Neural progenitor cell (in vitro differentiated cells): ENCODE results near the gene COLEC12. TPM values are rescaled to one million over a fixed set of nuclear protein-coding genes. Genes with fewer than 3 reads are reported as not detected.

ENCODE experiments used
- DNase-seq: peaks from one replicate; pipeline ENCODE4 v3.0.0-alpha.2; 2016; ENCODE audit warnings: low spot score
- H2AFZ ChIP-seq: fragments of 200-600 bp; sonication (generic); replicated peaks from 2 replicates; pipeline ENCODE4 v1.6.1; 2016; ENCODE audit warnings: antibody characterized with exemption
- H3F3A ChIP-seq: fragments of 200-600 bp; sonication (generic); 2 replicates; pipeline ENCODE4 v1.6.1; 2016; ENCODE audit warnings: antibody characterized with exemption, low read depth
- H3K27ac ChIP-seq: fragments of 200-600 bp; sonication (generic); 2 replicates; pipeline ENCODE4 v1.5.1; 2016; ENCODE audit warnings: mild to moderate bottlenecking
- H3K27me3 ChIP-seq: fragments of 200-600 bp; sonication (generic); 2 replicates; pipeline ENCODE4 v1.6.1; 2016; ENCODE audit warnings: mild to moderate bottlenecking, moderate library complexity
- H3K36me3 ChIP-seq: fragments of 200-600 bp; sonication (generic); 2 replicates; pipeline ENCODE4 v1.5.1; 2016
- H3K4me1 ChIP-seq: fragments of 200-600 bp; sonication (generic); 2 replicates; pipeline ENCODE4 v1.6.1; 2016; ENCODE audit warnings: mixed run types
- H3K4me2 ChIP-seq: fragments of 200-600 bp; sonication (generic); 2 replicates; pipeline ENCODE4 v1.6.1; 2016
- H3K4me3 ChIP-seq: fragments of 200-600 bp; sonication (generic); 2 replicates; pipeline ENCODE4 v1.5.1; 2016
- H3K79me2 ChIP-seq: fragments of 200-600 bp; sonication (generic); 2 replicates; pipeline ENCODE4 v1.6.1; 2016; ENCODE audit warnings: low read depth
- H3K9ac ChIP-seq: fragments of 200-600 bp; sonication (generic); 2 replicates; pipeline ENCODE4 v1.6.1; 2016
- H3K9me3 ChIP-seq: fragments of 200-600 bp; sonication (generic); 2 replicates; pipeline ENCODE4 v1.5.1; 2016; ENCODE audit warnings: low read depth
- H4K20me1 ChIP-seq: fragments of 200-600 bp; sonication (generic); 2 replicates; pipeline ENCODE4 v1.6.1; 2016; ENCODE audit warnings: low read depth
- H3K27ac Mint-ChIP-seq: 3 replicates; pipeline ENCODE4 v1.8.0; 2021; ENCODE audit warnings: mixed read lengths
- H3K27me3 Mint-ChIP-seq: 2 replicates; pipeline ENCODE4 v1.8.0; 2022; ENCODE audit warnings: low read depth, mild to moderate bottlenecking, inconsistent platforms, moderate library complexity, mixed read lengths; ENCODE audit not compliant: insufficient read depth
- H3K36me3 Mint-ChIP-seq: 3 replicates; pipeline ENCODE4 v1.8.0; 2021; ENCODE audit warnings: mixed read lengths
- H3K4me1 Mint-ChIP-seq: 3 replicates; pipeline ENCODE4 v1.8.0; 2021; ENCODE audit warnings: mixed read lengths
- H3K4me3 Mint-ChIP-seq: 3 replicates; pipeline ENCODE4 v1.8.0; 2021; ENCODE audit warnings: mild to moderate bottlenecking, moderate library complexity, mixed read lengths
- H3K9me3 Mint-ChIP-seq: 3 replicates; pipeline ENCODE4 v1.8.0; 2020; ENCODE audit warnings: mixed read lengths
- CTCF ChIP-seq: fragments of 200-600 bp; sonication (generic); IDR thresholded peaks from 2 replicates; pipeline ENCODE4 v1.5.1; 2017; ENCODE audit warnings: antibody characterized with exemption, mild to moderate bottlenecking
- EZH2 ChIP-seq: fragments of 200-600 bp; sonication (generic); IDR thresholded peaks from 2 replicates; pipeline ENCODE4 v1.6.1; 2017; ENCODE audit warnings: antibody characterized with exemption, mild to moderate bottlenecking, moderate library complexity
- EZH2phosphoT487 ChIP-seq: fragments of 200-600 bp; sonication (generic); IDR thresholded peaks from 2 replicates; pipeline ENCODE4 v1.6.1; 2017; ENCODE audit warnings: antibody characterized with exemption
- total RNA-seq: library from RNA; depleted of rRNA; stranded (reverse); fragments of >200 nt; gene quantifications from 2 replicates; pipeline ENCODE4 v1.2.3, GENCODE V29; 2015; ENCODE audit warnings: low replicate concordance

Gene COLEC12
- total RNA-seq, 1 donor from 2014 or later, result 2.0 TPM

DNA sequence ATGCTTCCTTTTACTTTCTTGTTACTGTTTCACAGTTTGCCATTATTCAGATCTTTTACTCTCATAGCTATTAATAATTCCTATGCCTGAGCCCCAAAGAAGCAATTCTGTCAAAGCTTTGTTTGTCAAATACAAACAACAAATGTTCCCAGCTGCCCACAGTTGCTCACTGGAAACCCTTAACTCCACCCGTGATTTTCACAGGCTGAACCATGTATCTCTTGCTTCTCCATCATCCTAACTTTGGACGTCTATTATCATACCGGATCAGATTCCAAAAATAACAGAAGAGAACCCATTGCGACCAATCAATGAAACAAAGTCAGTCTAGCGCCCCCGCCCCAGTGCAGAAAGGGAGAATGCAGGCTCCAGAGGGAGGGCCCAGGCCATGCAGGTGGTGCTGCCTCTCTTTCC is 24.2 kb downstream of the COLEC12 start:
- Histone ChIP-seq H3K4me3 (no peak overlapping the region), H3K36me3 (no peaks in the 10 kb centered on the region), H3K27ac (no peak overlapping the region), H3K4me2 (peak overlapping the region; percentile 17), H2AFZ (no peak overlapping the region), H3K79me2 (no peaks in the 10 kb centered on the region), H3K9ac (no peak overlapping the region), H3K9me3 (no peaks in the 10 kb centered on the region), H3K4me1 (peaks cover 10% of the 10 kb centered on the region), H3K27me3 (no peaks in the 10 kb centered on the region), H3F3A (no peaks in the 10 kb centered on the region), H4K20me1 (no peaks in the 10 kb centered on the region)
- DNase-seq, result no peak
- Mint-ChIP-seq H3K4me3 (no peak overlapping the region), H3K4me1 (peaks cover 43% of the 10 kb centered on the region), H3K9me3 (no peaks in the 10 kb centered on the region), H3K36me3 (peaks cover 23% of the 10 kb centered on the region), H3K27me3 (peaks cover 11% of the 10 kb centered on the region), H3K27ac (no peak overlapping the region)
- TF ChIP-seq EZH2 (no peak), EZH2phosphoT487 (no peak), CTCF (peak; percentile 23)

- no peaks in the 10 kb centered on the region for H3F3A ChIP-seq
- H2AFZ ChIP-seq, result peak overlapping the region; percentile 1
- no peaks in the 10 kb centered on the region for H3K79me2 ChIP-seq
- TF ChIP-seq CTCF (no peak), EZH2phosphoT487 (no peak), EZH2 (no peak)
- no peak overlapping the region for H3K9ac ChIP-seq
- H3K27ac ChIP-seq, result no peak overlapping the region
- no peaks in the 10 kb centered on the region for H3K27me3 ChIP-seq
- no peak overlapping the region for H3K4me2 ChIP-seq
- H3K27me3 Mint-ChIP-seq, result peaks cover 9% of the 10 kb centered on the region
- no peaks in the 10 kb centered on the region for H4K20me1 ChIP-seq
- no peak overlapping the region for H3K27ac Mint-ChIP-seq
- H3K4me3 Mint-ChIP-seq, result no peak overlapping the region
- no peaks in the 10 kb centered on the region for H3K36me3 ChIP-seq
- peaks cover 38% of the 10 kb centered on the region for H3K4me1 Mint-ChIP-seq
- H3K36me3 Mint-ChIP-seq, result peaks cover 20% of the 10 kb centered on the region
- no peak for DNase-seq
- H3K4me3 ChIP-seq, result no peak overlapping the region
- H3K9me3 ChIP-seq, result no peaks in the 10 kb centered on the region
- H3K4me1 ChIP-seq, result peaks cover 10% of the 10 kb centered on the region
- no peaks in the 10 kb centered on the region for H3K9me3 Mint-ChIP-seq
Observed at GRCh38 chr18:475202-476031, 25.1 kb downstream of the COLEC12 start.

GRCh38 chr18:474416-474815 is 26.1 kb downstream of the COLEC12 start:
- no peak overlapping the region for H3K4me3 ChIP-seq
- Mint-ChIP-seq H3K27ac (no peak overlapping the region), H3K27me3 (peaks cover 9% of the 10 kb centered on the region), H3K36me3 (peaks cover 14% of the 10 kb centered on the region), H3K4me3 (no peak overlapping the region), H3K4me1 (peaks cover 35% of the 10 kb centered on the region), H3K9me3 (no peaks in the 10 kb centered on the region)
- H3F3A ChIP-seq, result no peaks in the 10 kb centered on the region
- H2AFZ ChIP-seq, result no peak overlapping the region
- H3K27me3 ChIP-seq, result no peaks in the 10 kb centered on the region
- no peak for DNase-seq
- H3K4me1 ChIP-seq, result peaks cover 10% of the 10 kb centered on the region
- H3K9me3 ChIP-seq, result no peaks in the 10 kb centered on the region
- no peaks in the 10 kb centered on the region for H4K20me1 ChIP-seq
- no peaks in the 10 kb centered on the region for H3K79me2 ChIP-seq
- TF ChIP-seq EZH2phosphoT487 (no peak), EZH2 (no peak), CTCF (no peak)
- H3K27ac ChIP-seq, result no peak overlapping the region
- H3K9ac ChIP-seq, result no peak overlapping the region
- H3K4me2 ChIP-seq, result no peak overlapping the region
- H3K36me3 ChIP-seq, result no peaks in the 10 kb centered on the region
